Esophagus squamous epithelium (tissue), 4 donors: ENCODE measurements around the gene ADAT1.

ENCODE experiments used
- CTCF ChIP-seq, 6 experiments: fragments of 450-650 bp in 4 of 6; fragments of 200-600 bp in 2 of 6; sonication (generic) in 2 of 6; IDR thresholded peaks; one replicate each; pipeline ENCODE4 v1.5.1; 2016 to 2019; ENCODE audit warnings: antibody characterized with exemption in 6 of 6, mild to moderate bottlenecking in 4 of 6, moderate library complexity in 4 of 6
- POLR2A ChIP-seq, 4 donors: fragments of 450-650 bp; IDR thresholded peaks; one replicate each; pipeline ENCODE4 v1.6.1; 2017; ENCODE audit warnings: antibody characterized with exemption in 4 of 4, mild to moderate bottlenecking in 4 of 4, moderate library complexity in 3 of 4

GRCh38 chr16:75558846-75559401 is 64.2 kb downstream of the ADAT1 start:
- TF ChIP-seq POLR2A (IDR thresholded peaks at IDR 0.05) (no peak), CTCF (IDR thresholded peaks at IDR 0.05) (no peak)
